Measurements from ENCODE around the gene KCNMB2.

The KCNMB2 gene

DNA sequence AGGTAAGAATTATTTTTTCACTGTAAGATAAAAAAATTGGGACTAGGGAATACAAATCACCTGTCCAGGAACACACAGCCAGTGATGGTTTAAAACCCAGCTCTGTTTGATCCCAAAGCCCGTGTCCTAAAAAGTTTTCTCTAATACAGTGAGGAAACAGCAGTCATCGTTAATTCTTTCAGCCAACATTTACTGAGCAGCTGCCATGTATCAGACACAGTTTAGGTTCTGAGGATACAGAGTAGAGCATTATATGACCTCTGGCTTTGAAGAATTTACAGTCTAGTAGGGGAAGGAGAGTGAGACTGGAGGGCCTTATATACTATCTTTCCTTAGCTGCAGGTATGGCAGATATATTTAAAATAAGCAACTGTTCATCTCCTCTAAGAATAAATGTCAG is 82.7 kb downstream of the KCNMB2 start:
- Histone ChIP-seq H3K36me3 (ENCODE audit: control insufficient read depth, insufficient read depth, low read length) (no peaks in the 10 kb centered on the region), H3K27ac (ENCODE audit: low read depth, low read length) (no peak overlapping the region), H3K27me3 (ENCODE audit: control insufficient read depth, insufficient read depth, low read length) (no peaks in the 10 kb centered on the region), H3K9ac (ENCODE audit: low read depth, low read length) (no peak overlapping the region), H3K4me1 (ENCODE audit: control insufficient read depth, insufficient read depth, low read length) (no peaks in the 10 kb centered on the region), H3K4me3 (ENCODE audit: low read depth, low read length) (no peak overlapping the region), H3K9me3 (ENCODE audit: control insufficient read depth, insufficient read depth, low read length) (no peaks in the 10 kb centered on the region)

DNA sequence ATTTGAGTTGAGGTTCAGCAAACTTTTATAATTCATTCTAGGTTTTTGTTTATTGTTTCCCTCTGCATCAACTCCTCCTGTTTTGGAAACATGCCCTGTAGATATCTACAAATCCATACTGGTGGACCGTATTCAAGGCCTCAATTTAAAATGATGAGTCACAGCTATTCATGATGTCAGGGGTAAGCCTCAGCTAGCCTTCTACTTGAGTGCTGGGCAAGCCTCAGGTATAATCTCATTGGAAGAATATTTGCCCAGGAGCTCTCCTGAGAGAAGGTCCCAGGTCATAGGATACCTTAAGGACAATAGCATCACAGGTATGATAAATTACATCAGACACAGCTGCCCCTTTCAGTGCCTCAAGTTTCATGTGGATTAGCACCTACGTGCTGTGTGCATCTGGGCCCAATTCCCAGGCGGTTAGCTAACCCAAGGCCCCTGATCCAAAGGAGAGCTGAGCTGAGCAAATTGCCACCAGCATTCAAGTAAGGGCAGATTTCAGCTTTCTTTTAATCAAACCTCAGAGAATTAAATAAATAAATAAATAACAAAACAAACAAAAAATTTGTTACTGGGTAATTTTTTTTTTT is 87.5 kb downstream of the KCNMB2 start:
- H3K4me1 ChIP-seq (ENCODE audit: control insufficient read depth, insufficient read depth, low read length), result no peaks in the 10 kb centered on the region
- H3K9ac ChIP-seq (ENCODE audit: low read depth, low read length), result no peak overlapping the region
- no peaks in the 10 kb centered on the region for H3K27me3 ChIP-seq (ENCODE audit: control insufficient read depth, insufficient read depth, low read length)
- H3K9me3 ChIP-seq (ENCODE audit: control insufficient read depth, insufficient read depth, low read length), result no peaks in the 10 kb centered on the region
- no peaks in the 10 kb centered on the region for H3K36me3 ChIP-seq (ENCODE audit: control insufficient read depth, insufficient read depth, low read length)
- H3K27ac ChIP-seq (ENCODE audit: low read depth, low read length), result no peak overlapping the region
- H3K4me3 ChIP-seq (ENCODE audit: low read depth, low read length), result no peak overlapping the region

DNA sequence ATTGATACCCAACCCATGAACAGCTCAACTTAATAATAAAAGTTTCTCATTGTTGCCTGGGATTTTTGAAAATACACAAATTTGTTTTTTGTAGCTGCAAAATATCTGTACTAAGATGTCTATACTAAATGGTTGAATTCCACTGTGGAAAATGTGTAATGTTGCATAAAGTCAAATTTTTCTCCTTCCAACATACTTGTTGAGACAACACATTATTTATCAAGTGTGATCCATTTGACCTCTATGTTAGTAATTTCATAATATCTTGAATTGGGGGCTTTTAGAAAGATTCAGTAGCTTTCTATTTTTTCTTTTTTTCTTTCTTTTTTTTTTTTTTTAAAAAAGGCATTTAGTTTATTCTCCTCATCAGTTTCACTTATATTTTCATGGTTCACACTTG is 88.0 kb downstream of the KCNMB2 start:
- Histone ChIP-seq H3K4me1 (ENCODE audit: control insufficient read depth, insufficient read depth, low read length) (no peaks in the 10 kb centered on the region), H3K27me3 (ENCODE audit: control insufficient read depth, insufficient read depth, low read length) (no peaks in the 10 kb centered on the region), H3K27ac (ENCODE audit: low read depth, low read length) (no peak overlapping the region), H3K9ac (ENCODE audit: low read depth, low read length) (no peak overlapping the region), H3K4me3 (ENCODE audit: low read depth, low read length) (no peak overlapping the region), H3K36me3 (ENCODE audit: control insufficient read depth, insufficient read depth, low read length) (no peaks in the 10 kb centered on the region), H3K9me3 (ENCODE audit: control insufficient read depth, insufficient read depth, low read length) (no peaks in the 10 kb centered on the region)

DNA sequence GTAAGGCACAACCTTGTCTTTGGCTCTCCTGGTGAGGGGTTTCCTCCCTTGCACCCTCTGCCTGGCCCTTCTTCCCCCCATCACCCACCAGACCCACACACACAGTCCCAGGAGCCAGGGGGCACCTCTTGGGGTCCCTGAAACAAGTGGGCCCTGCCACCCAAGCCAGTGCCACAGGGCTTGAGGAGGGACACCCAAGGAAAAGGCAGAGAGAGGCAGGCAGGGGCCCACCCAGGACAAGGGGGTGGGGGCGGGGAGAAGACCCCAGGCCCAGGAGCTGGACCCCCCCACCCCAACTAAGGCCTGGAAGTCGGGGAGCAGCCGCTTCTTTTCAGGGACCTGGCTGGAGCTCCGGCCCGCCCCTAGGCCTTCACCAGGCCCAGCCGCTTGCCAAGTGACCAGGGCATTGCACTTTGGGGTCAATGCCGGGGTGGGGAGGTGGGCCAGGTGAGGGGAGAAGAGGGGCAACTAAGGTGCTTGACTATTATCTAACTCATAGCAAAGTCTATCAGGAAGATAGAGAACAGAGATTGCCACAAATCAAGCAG is 88.9 kb downstream of the KCNMB2 start:
- Histone ChIP-seq H3K27ac (ENCODE audit: low read depth, low read length) (no peak overlapping the region), H3K4me3 (ENCODE audit: low read depth, low read length) (no peak overlapping the region), H3K9me3 (ENCODE audit: control insufficient read depth, insufficient read depth, low read length) (no peaks in the 10 kb centered on the region), H3K9ac (ENCODE audit: low read depth, low read length) (no peak overlapping the region), H3K27me3 (ENCODE audit: control insufficient read depth, insufficient read depth, low read length) (no peaks in the 10 kb centered on the region), H3K36me3 (ENCODE audit: control insufficient read depth, insufficient read depth, low read length) (no peaks in the 10 kb centered on the region), H3K4me1 (ENCODE audit: control insufficient read depth, insufficient read depth, low read length) (no peaks in the 10 kb centered on the region)

DNA sequence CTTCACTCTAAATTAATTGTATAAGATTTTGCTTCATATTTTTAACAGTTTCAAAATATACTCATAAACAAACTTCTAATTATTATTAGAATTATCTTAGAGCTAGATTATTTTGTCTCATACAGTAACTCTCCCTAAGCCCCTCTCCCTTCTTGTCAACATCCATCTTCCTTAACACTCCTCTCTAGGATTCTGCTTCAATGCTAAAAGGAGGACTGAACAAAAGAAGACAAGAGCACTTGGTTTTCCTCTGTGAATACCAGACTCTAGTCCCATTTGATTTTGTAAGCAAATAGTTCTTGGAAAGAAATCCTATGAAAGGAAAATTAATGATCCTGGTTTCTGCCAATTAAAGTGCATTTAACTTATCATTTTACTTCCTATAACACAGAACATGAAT is 91.8 kb downstream of the KCNMB2 start:
- H3K36me3 ChIP-seq (ENCODE audit: control insufficient read depth, insufficient read depth, low read length), result no peaks in the 10 kb centered on the region
- H3K9ac ChIP-seq (ENCODE audit: low read depth, low read length), result no peak overlapping the region
- no peaks in the 10 kb centered on the region for H3K27me3 ChIP-seq (ENCODE audit: control insufficient read depth, insufficient read depth, low read length)
- H3K4me3 ChIP-seq (ENCODE audit: low read depth, low read length), result no peak overlapping the region
- H3K27ac ChIP-seq (ENCODE audit: low read depth, low read length), result no peak overlapping the region
- H3K9me3 ChIP-seq (ENCODE audit: control insufficient read depth, insufficient read depth, low read length), result no peaks in the 10 kb centered on the region
- H3K4me1 ChIP-seq (ENCODE audit: control insufficient read depth, insufficient read depth, low read length), result no peaks in the 10 kb centered on the region

DNA sequence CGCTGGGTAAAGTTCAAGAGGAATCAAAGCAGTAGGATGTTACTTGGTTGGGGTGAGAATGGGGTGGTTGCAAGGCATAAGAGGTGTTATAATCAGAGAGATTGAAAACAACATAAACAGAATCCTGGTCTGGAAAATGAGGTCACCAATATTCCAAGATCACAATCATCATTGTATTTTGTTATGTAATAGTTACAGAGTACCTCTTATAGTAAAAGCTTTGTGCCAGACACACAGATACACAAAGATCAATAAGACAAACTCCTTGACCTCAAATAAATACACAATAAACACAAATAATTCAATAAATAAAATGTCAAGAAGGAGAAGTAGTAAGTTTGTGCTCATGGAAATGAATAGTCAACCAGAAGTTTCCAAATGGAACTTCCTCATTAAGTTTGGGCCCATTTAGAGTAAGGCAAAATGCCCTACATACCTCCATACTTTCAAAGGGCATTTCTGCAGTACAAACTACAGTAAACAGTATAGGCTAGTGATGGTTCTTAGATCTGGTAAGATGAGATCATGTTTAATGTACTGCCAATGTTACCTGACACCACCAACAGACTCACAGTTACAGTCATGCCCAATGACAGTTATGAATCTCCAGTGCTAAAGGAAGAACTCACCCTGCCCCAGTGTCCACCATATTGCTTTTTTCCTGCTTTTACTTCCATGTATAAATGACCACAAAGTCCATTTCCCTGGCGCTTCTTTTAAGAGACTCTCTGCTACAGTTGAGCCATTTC is 93.4 kb downstream of the KCNMB2 start:
- H3K4me3 ChIP-seq (ENCODE audit: low read depth, low read length), result no peak overlapping the region
- no peaks in the 10 kb centered on the region for H3K36me3 ChIP-seq (ENCODE audit: control insufficient read depth, insufficient read depth, low read length)
- H3K27ac ChIP-seq (ENCODE audit: low read depth, low read length), result no peak overlapping the region
- H3K27me3 ChIP-seq (ENCODE audit: control insufficient read depth, insufficient read depth, low read length), result no peaks in the 10 kb centered on the region
- H3K9ac ChIP-seq (ENCODE audit: low read depth, low read length), result no peak overlapping the region
- H3K4me1 ChIP-seq (ENCODE audit: control insufficient read depth, insufficient read depth, low read length), result no peaks in the 10 kb centered on the region
- no peaks in the 10 kb centered on the region for H3K9me3 ChIP-seq (ENCODE audit: control insufficient read depth, insufficient read depth, low read length)

DNA sequence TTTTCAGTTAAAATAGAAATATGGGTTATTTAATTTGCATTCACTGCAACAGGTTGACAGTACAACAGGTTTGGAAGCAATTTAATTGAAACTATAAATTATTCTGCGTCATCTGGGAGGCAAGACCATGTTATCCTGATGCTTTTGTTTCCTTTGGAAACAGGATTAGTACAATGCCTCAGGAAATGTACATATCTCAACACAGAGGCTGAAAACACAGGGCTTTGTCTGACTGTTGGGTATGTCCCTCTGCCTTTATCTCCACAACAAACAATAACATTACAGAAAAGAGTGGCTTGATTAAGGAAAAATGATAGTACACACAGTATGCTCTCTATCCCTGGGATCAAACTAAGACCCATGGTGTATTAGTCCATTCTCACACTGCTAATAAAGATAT is 95.7 kb downstream of the KCNMB2 start:
- H3K4me1 ChIP-seq (ENCODE audit: control insufficient read depth, insufficient read depth, low read length), result no peaks in the 10 kb centered on the region
- no peak overlapping the region for H3K27ac ChIP-seq (ENCODE audit: low read depth, low read length)
- H3K4me3 ChIP-seq (ENCODE audit: low read depth, low read length), result no peak overlapping the region
- no peaks in the 10 kb centered on the region for H3K36me3 ChIP-seq (ENCODE audit: control insufficient read depth, insufficient read depth, low read length)
- H3K27me3 ChIP-seq (ENCODE audit: control insufficient read depth, insufficient read depth, low read length), result no peaks in the 10 kb centered on the region
- no peak overlapping the region for H3K9ac ChIP-seq (ENCODE audit: low read depth, low read length)
- H3K9me3 ChIP-seq (ENCODE audit: control insufficient read depth, insufficient read depth, low read length), result no peaks in the 10 kb centered on the region; the same call in 1 of the 2 replicates

DNA sequence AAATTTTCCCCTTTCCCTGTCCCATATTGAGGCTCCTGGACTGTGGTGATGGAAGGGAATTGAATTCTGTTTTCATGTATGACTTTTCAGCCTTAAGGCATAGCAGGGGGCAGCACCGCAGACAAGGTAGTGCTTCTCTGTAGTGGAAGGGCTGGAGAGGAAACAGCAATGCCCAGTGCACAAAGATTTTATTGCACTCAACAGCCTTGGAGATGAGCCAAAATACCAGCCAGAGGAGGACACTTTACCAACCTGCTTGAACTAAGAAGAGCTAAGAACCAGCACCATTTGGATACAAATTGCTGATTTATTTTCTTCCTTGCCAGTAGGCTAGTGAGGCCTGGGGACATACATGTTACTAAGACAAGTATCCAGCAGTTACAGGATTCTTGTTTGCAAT is 98.7 kb downstream of the KCNMB2 start:
- H3K4me3 ChIP-seq (ENCODE audit: low read depth, low read length), result no peak overlapping the region
- no peaks in the 10 kb centered on the region for H3K4me1 ChIP-seq (ENCODE audit: control insufficient read depth, insufficient read depth, low read length)
- no peaks in the 10 kb centered on the region for H3K36me3 ChIP-seq (ENCODE audit: control insufficient read depth, insufficient read depth, low read length)
- no peaks in the 10 kb centered on the region for H3K27me3 ChIP-seq (ENCODE audit: control insufficient read depth, insufficient read depth, low read length)
- no peak overlapping the region for H3K27ac ChIP-seq (ENCODE audit: low read depth, low read length)
- H3K9ac ChIP-seq (ENCODE audit: low read depth, low read length), result no peak overlapping the region
- no peaks in the 10 kb centered on the region; the same call in 1 of the 2 replicates for H3K9me3 ChIP-seq (ENCODE audit: control insufficient read depth, insufficient read depth, low read length)

DNA sequence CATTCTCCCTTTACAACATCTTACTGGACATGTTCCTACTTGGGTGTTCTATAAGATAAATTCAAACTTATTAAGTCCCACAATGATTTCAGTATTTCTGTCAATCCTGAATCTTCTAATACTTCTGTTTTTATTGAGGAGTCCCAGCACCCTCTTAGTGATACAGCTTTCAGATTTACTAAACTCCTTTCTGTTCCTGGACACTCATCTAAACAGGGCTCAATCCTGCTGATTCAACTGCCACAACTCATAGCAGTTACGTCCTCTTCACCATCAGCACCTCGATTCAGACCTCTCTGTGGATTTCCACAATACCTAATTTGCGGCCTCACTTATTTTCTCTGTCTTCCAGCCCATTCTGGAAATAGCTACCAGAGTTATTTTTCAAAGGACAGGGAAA is 101.6 kb downstream of the KCNMB2 start:
- Histone ChIP-seq H3K4me1 (ENCODE audit: control insufficient read depth, insufficient read depth, low read length) (no peaks in the 10 kb centered on the region), H3K4me3 (ENCODE audit: low read depth, low read length) (no peak overlapping the region), H3K9me3 (ENCODE audit: control insufficient read depth, insufficient read depth, low read length) (no peaks in the 10 kb centered on the region; the same call in 1 of the 2 replicates), H3K27ac (ENCODE audit: low read depth, low read length) (no peak overlapping the region), H3K27me3 (ENCODE audit: control insufficient read depth, insufficient read depth, low read length) (no peaks in the 10 kb centered on the region), H3K36me3 (ENCODE audit: control insufficient read depth, insufficient read depth, low read length) (no peaks in the 10 kb centered on the region), H3K9ac (ENCODE audit: low read depth, low read length) (no peak overlapping the region)

DNA sequence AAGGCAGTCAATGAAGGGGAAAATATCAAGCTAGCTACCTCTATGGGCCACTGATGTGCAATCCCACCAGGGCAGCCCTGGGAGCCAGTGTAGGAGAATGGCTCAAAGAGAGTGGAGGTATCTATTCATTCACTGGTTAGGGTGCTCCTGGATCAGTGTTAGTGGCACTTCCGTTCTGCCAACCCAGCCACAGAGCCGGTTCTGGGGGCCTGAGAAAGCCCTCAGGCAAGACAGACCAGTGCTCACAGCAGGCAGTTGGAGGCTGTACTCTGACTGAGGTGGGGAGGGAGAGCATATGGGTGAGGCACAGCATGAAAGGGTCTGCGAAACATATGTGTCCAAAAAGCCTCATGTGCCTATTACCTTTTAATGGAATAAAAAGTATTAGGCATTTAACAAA is 109.3 kb downstream of the KCNMB2 start:
- no peaks in the 10 kb centered on the region for H3K9me3 ChIP-seq (ENCODE audit: control insufficient read depth, insufficient read depth, low read length)
- no peaks in the 10 kb centered on the region for H3K36me3 ChIP-seq (ENCODE audit: control insufficient read depth, insufficient read depth, low read length)
- no peak overlapping the region for H3K4me3 ChIP-seq (ENCODE audit: low read depth, low read length)
- no peak overlapping the region for H3K9ac ChIP-seq (ENCODE audit: low read depth, low read length)
- no peaks in the 10 kb centered on the region for H3K4me1 ChIP-seq (ENCODE audit: control insufficient read depth, insufficient read depth, low read length)
- H3K27ac ChIP-seq (ENCODE audit: low read depth, low read length), result no peak overlapping the region
- H3K27me3 ChIP-seq (ENCODE audit: control insufficient read depth, insufficient read depth, low read length), result no peaks in the 10 kb centered on the region

DNA sequence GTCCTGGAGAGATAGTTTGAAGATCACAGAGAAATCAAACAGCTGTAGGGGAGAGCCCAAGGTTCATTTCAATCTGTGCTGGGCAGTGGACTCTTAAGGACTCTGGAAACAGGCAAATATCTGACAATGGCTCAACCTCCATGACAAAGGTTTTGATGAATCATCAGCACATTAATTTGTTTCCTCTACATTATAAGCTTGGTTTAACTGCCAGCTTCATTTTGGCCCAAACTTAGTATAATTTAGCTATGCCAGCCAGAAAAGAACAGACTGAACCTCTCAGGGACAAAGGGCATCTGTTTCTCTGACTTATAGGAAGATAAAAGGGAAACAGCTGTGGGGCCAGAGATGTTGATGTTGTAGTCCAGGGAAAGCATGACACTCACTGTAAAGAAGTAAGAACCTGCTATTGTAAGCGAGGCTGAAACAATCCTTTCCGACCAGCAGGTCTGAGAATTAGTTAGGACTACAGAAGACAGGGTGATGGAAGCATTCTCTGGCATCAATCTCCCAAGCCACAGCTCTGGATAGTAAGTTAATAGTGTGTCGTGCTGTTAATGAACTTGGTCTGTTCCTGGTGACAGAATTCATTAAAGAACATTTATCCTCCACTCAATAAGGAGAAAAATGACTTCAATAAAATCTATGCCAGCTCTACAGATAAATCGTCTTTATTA is 110.1 kb downstream of the KCNMB2 start:
- Histone ChIP-seq H3K27me3 (ENCODE audit: control insufficient read depth, insufficient read depth, low read length) (no peaks in the 10 kb centered on the region), H3K9ac (ENCODE audit: low read depth, low read length) (no peak overlapping the region), H3K4me1 (ENCODE audit: control insufficient read depth, insufficient read depth, low read length) (no peaks in the 10 kb centered on the region)

More for the DNA sequence above, 110.1 kb downstream of the KCNMB2 start:
- no peaks in the 10 kb centered on the region for H3K36me3 ChIP-seq (ENCODE audit: control insufficient read depth, insufficient read depth, low read length)
- H3K4me3 ChIP-seq (ENCODE audit: low read depth, low read length), result no peak overlapping the region
- no peak overlapping the region for H3K27ac ChIP-seq (ENCODE audit: low read depth, low read length)
- H3K9me3 ChIP-seq (ENCODE audit: control insufficient read depth, insufficient read depth, low read length), result no peaks in the 10 kb centered on the region
